ENCODE results near the gene LPAR2.

Gene LPAR2

GRCh38 chr19:19652482-19653295 lies 24.7 kb upstream of the LPAR2 start:
- no peak for DNase-seq

GRCh38 chr19:19651076-19651475 lies 23.1 kb upstream of the LPAR2 start:
- DNase-seq = no peak

- no peak for DNase-seq
Measured at GRCh38 chr19:19650331-19650730, 22.3 kb upstream of the LPAR2 start.

- no peak for DNase-seq
Measured at GRCh38 chr19:19649580-19649995, 21.6 kb upstream of the LPAR2 start.

- DNase-seq = no peak
Measured at GRCh38 chr19:19649155-19649554, 21.1 kb upstream of the LPAR2 start.

- DNase-seq = no peak
Measured at GRCh38 chr19:19647037-19647835, 19.2 kb upstream of the LPAR2 start.

GRCh38 chr19:19645233-19645870 lies 17.3 kb upstream of the LPAR2 start:
- no peak for DNase-seq

GRCh38 chr19:19644054-19644388 lies 16.0 kb upstream of the LPAR2 start:
- no peak for DNase-seq

GRCh38 chr19:19643158-19644053 lies 15.4 kb upstream of the LPAR2 start, which contains the start of gene GMIP:
Gene GMIP, minus strand, starts transcription at chr19:19643657. Its CDS starts 128 bp downstream, at chr19:19643529.
- no peak for DNase-seq

GRCh38 chr19:19642506-19643157 lies 14.6 kb upstream of the LPAR2 start:
- DNase-seq = no peak

GRCh38 chr19:19637523-19638251 lies 9.7 kb upstream of the LPAR2 start:
- DNase-seq = no peak

- DNase-seq = no peak
Measured at GRCh38 chr19:19637186-19637522, 9.1 kb upstream of the LPAR2 start.

GRCh38 chr19:19636573-19637185 lies 8.7 kb upstream of the LPAR2 start:
- no peak for DNase-seq

- DNase-seq = no peak
Measured at GRCh38 chr19:19635313-19635702, 7.3 kb upstream of the LPAR2 start.

GRCh38 chr19:19634516-19635312 lies 6.7 kb upstream of the LPAR2 start:
- DNase-seq = no peak

- no peak for DNase-seq
Measured at GRCh38 chr19:19633711-19634515, 5.9 kb upstream of the LPAR2 start.

- DNase-seq = no peak
Measured at GRCh38 chr19:19632661-19633060, 4.6 kb upstream of the LPAR2 start.

- no peak for DNase-seq
Measured at GRCh38 chr19:19631346-19631745, 3.3 kb upstream of the LPAR2 start.

GRCh38 chr19:19630426-19630825 lies 2.4 kb upstream of the LPAR2 start:
- no peak for DNase-seq
